ENCODE results near the gene ISG15.

ISG15 gene

GRCh38 chr1:1013105-1013921 is at the start of gene ISG15:
Gene ISG15 (plus strand): TSS chr1:1013497. CDS start chr1:1013574, 77 bp downstream.
- DNase-seq: peak; percentile 49

GRCh38 chr1:963746-964525 is 49.4 kb upstream of the ISG15 start:
- no peak for DNase-seq

- no peak for DNase-seq
Measured at GRCh38 chr1:964691-965525, 48.4 kb upstream of the ISG15 start.

GRCh38 chr1:965526-966134 is 47.7 kb upstream of the ISG15 start:
- DNase-seq: no peak

GRCh38 chr1:966135-966703 is 47.1 kb upstream of the ISG15 start, which contains the start of gene PLEKHN1:
Gene PLEKHN1 (plus strand): TSS chr1:966482. CDS start chr1:966532, 50 bp downstream.
- DNase-seq: no peak

- DNase-seq: no peak
Measured at GRCh38 chr1:966704-967300, 46.5 kb upstream of the ISG15 start.

GRCh38 chr1:967466-968343 is 45.6 kb upstream of the ISG15 start:
- no peak for DNase-seq

- no peak for DNase-seq
Measured at GRCh38 chr1:969260-969855, 43.9 kb upstream of the ISG15 start.

- DNase-seq: no peak
Measured at GRCh38 chr1:970242-970972, 42.9 kb upstream of the ISG15 start.

- no peak for DNase-seq
Measured at GRCh38 chr1:970973-971730, 42.1 kb upstream of the ISG15 start.

GRCh38 chr1:971751-972506 is 41.4 kb upstream of the ISG15 start:
- no peak for DNase-seq

- DNase-seq: no peak
Measured at GRCh38 chr1:972726-973458, 40.4 kb upstream of the ISG15 start.

GRCh38 chr1:973459-974292 is 39.6 kb upstream of the ISG15 start:
- no peak for DNase-seq

- no peak for DNase-seq
Measured at GRCh38 chr1:974293-974640, 39.0 kb upstream of the ISG15 start.

GRCh38 chr1:974687-975328 is 38.5 kb upstream of the ISG15 start:
- no peak for DNase-seq

GRCh38 chr1:975365-975764 is 37.9 kb upstream of the ISG15 start:
- no peak for DNase-seq

Measured in NCI-H1694 treated with DMSO at 0.1 percent for 48 hours (cell line).